Progenitor cell of endocrine pancreas (in vitro differentiated cells): ENCODE results near the gene YJU2. TPM values are rescaled to one million over a fixed set of nuclear protein-coding genes. Genes with fewer than 3 reads are reported as not detected.
"Not testable (repeated sequence)": the region's sequence is repeated elsewhere in the genome, so short reads cannot be mapped to it uniquely, and the experiment has no call there.

Experiments
- DNase-seq: peaks from one replicate; pipeline ENCODE4 v3.0.0; 2021; ENCODE audit warnings: low spot score; ENCODE audit not compliant: unreplicated experiment
- H3K27ac Mint-ChIP-seq: 2 replicates; pipeline ENCODE4 v1.8.0; 2021; ENCODE audit warnings: mild to moderate bottlenecking, moderate library complexity, mixed read lengths
- H3K27me3 Mint-ChIP-seq: 2 replicates; pipeline ENCODE4 v1.8.0; 2021; ENCODE audit warnings: mixed read lengths
- H3K36me3 Mint-ChIP-seq: 2 replicates; pipeline ENCODE4 v1.8.0; 2022; ENCODE audit warnings: mixed read lengths; ENCODE audit not compliant: insufficient read depth
- H3K4me1 Mint-ChIP-seq: 2 replicates; pipeline ENCODE4 v1.8.0; 2021; ENCODE audit warnings: low read depth, mixed read lengths
- H3K4me3 Mint-ChIP-seq: 2 replicates; pipeline ENCODE4 v1.8.0; 2021; ENCODE audit warnings: low read depth, mild to moderate bottlenecking, moderate library complexity, mixed read lengths
- H3K9me3 Mint-ChIP-seq: 2 replicates; pipeline ENCODE4 v1.8.0; 2021; ENCODE audit warnings: low read depth, mixed read lengths
- CTCF ChIP-seq: fragments of 200-600 bp; sonication (generic); IDR thresholded peaks from one replicate; pipeline ENCODE4 v1.5.0; 2021; ENCODE audit warnings: antibody characterized with exemption, mild to moderate bottlenecking; ENCODE audit not compliant: unreplicated experiment
- total RNA-seq: library from RNA; stranded (reverse); gene quantifications from 2 replicates; pipeline ENCODE4 v1.2.1, GENCODE V29; 2021

Gene YJU2
- total RNA-seq, 1 donor from 2014 or later = 23.9 TPM

GRCh38 chr19:4217429-4218264 is 29.2 kb upstream of the YJU2 start:
- Mint-ChIP-seq H3K4me3 (no peak overlapping the region), H3K36me3 (no peaks in the 10 kb centered on the region), H3K4me1 (no peaks in the 10 kb centered on the region), H3K9me3 (no peaks in the 10 kb centered on the region), H3K27me3 (peaks cover 9% of the 10 kb centered on the region), H3K27ac (no peak overlapping the region)
- no peak for TF ChIP-seq CTCF
- DNase-seq = no peak

GRCh38 chr19:4218523-4218922 is 28.4 kb upstream of the YJU2 start:
- not testable (repeated sequence) for H3K27ac Mint-ChIP-seq, H3K36me3 Mint-ChIP-seq, H3K9me3 Mint-ChIP-seq, H3K4me1 Mint-ChIP-seq, DNase-seq, H3K27me3 Mint-ChIP-seq, H3K4me3 Mint-ChIP-seq

- TF ChIP-seq CTCF = no peak
- H3K4me3 Mint-ChIP-seq = no peak overlapping the region
- H3K27ac Mint-ChIP-seq = no peak overlapping the region
- H3K9me3 Mint-ChIP-seq = no peaks in the 10 kb centered on the region
- H3K36me3 Mint-ChIP-seq = no peaks in the 10 kb centered on the region
- no peaks in the 10 kb centered on the region for H3K4me1 Mint-ChIP-seq
- H3K27me3 Mint-ChIP-seq = no peaks in the 10 kb centered on the region
- DNase-seq = no peak
These were observed 26.7 kb upstream of the YJU2 start for GRCh38 chr19:4220188-4220587.

GRCh38 chr19:4224470-4224869 is 22.4 kb upstream of the YJU2 start:
- H3K27me3 Mint-ChIP-seq = peaks cover 7% of the 10 kb centered on the region
- no peaks in the 10 kb centered on the region for H3K36me3 Mint-ChIP-seq
- no peak overlapping the region for H3K27ac Mint-ChIP-seq
- no peaks in the 10 kb centered on the region for H3K4me1 Mint-ChIP-seq
- H3K9me3 Mint-ChIP-seq = no peaks in the 10 kb centered on the region
- no peak overlapping the region for H3K4me3 Mint-ChIP-seq
- TF ChIP-seq CTCF = no peak
- DNase-seq = no peak

- peaks cover 9% of the 10 kb centered on the region for H3K27me3 Mint-ChIP-seq
- H3K9me3 Mint-ChIP-seq = no peaks in the 10 kb centered on the region
- H3K4me3 Mint-ChIP-seq = no peak overlapping the region
- H3K4me1 Mint-ChIP-seq = no peaks in the 10 kb centered on the region
- no peak overlapping the region for H3K27ac Mint-ChIP-seq
- TF ChIP-seq CTCF = no peak
- DNase-seq = no peak
- H3K36me3 Mint-ChIP-seq = no peaks in the 10 kb centered on the region
These were observed 21.0 kb upstream of the YJU2 start for GRCh38 chr19:4225885-4226284.

- Mint-ChIP-seq H3K9me3 (no peaks in the 10 kb centered on the region), H3K27ac (no peak overlapping the region), H3K4me3 (no peak overlapping the region), H3K4me1 (no peaks in the 10 kb centered on the region), H3K36me3 (no peaks in the 10 kb centered on the region), H3K27me3 (peaks cover 9% of the 10 kb centered on the region)
- no peak for TF ChIP-seq CTCF
- no peak for DNase-seq
These were observed 19.1 kb upstream of the YJU2 start for GRCh38 chr19:4227771-4228170.
